ENCODE measurements around the gene CKB.

GRCh38 chr14:103520657-103521437, 1.8 kb downstream of the CKB start:
- peak; percentile 38 for TF ChIP-seq CTCF (IDR thresholded peaks at IDR 0.05; ENCODE audit: low read depth, low read length, missing input control)
- no peak for TF ChIP-seq NR2F2 (IDR thresholded peaks at IDR 0.05)

Measured in liver (tissue), 3 donors.